ENCODE data around the gene STX12.
"Not testable (repeated sequence)": the region's sequence is repeated elsewhere in the genome, so short reads cannot be mapped to it uniquely, and the experiment has no call there.

STX12 gene

GRCh38 chr1:27871076-27871475 lies 98.1 kb downstream of the STX12 start:
- not testable (repeated sequence) for DNase-seq

- DNase-seq: no peak
Observed at GRCh38 chr1:27872059-27872801, 99.2 kb downstream of the STX12 start, which contains the start of gene THEMIS2. Gene THEMIS2 (plus strand): TSS chr1:27872544. CDS start chr1:27872572, 28 bp downstream.

- DNase-seq: no peak
Observed at GRCh38 chr1:27872802-27873551, 100.0 kb downstream of the STX12 start.

GRCh38 chr1:27873671-27874384 lies 100.8 kb downstream of the STX12 start:
- DNase-seq: peak; percentile 45
